ENCODE results near the gene THRB.

- TF ChIP-seq POLR2A (IDR thresholded peaks at IDR 0.05) (no peak), CTCF (IDR thresholded peaks at IDR 0.05) (no peak)
Measured at GRCh38 chr3:24426896-24427295, 67.8 kb downstream of the THRB start.
